HG03159 (cell line): Measurements from ENCODE around the gene NDUFA9.

Experiments
- ATAC-seq: cut with Tn5 transposase; IDR thresholded peaks from one replicate; pipeline ENCODE4 v1.9.1; 2021; ENCODE audit warnings: mild to moderate bottlenecking, moderate library complexity; ENCODE audit not compliant: unreplicated experiment

Gene NDUFA9

GRCh38 chr12:4685317-4685716 is 36.4 kb downstream of the NDUFA9 start:
- no peak for ATAC-seq

- ATAC-seq = no peak
Observed at GRCh38 chr12:4690760-4691159, 41.8 kb downstream of the NDUFA9 start.
